Measurements from ENCODE around the gene SLC27A1. TPM values are rescaled to one million over a fixed set of nuclear protein-coding genes. Genes with fewer than 3 reads are reported as not detected.
A peak's percentile ranks its signal among the peaks of the same experiment; 100 is the strongest.

SLC27A1 gene
- 10.0 TPM for polyA plus RNA-seq (2013, experiment 1 of 2)
- 9.8 TPM for polyA plus RNA-seq (2013, experiment 2 of 2)

- no CpG with 5 or more reads among the region's 67 CpGs for WGBS, 2 donors (ENCODE audit: extremely low coverage in 2 of 2, insufficient read length in 2 of 2, insufficient replicate concordance in 1 of 2)
- H3K9me3 ChIP-seq (replicated peaks in 1 of 2; ENCODE audit: control insufficient read depth in 2 of 2, insufficient read depth in 1 of 2, low read depth in 1 of 2, low read length in 2 of 2): no peaks in the 10 kb centered on the region
Measured at GRCh38 chr19:17470068-17470841, at the start of gene SLC27A1. Gene SLC27A1 (plus strand): TSS chr19:17470524. CDS start chr19:17470541, 17 bp downstream.

GRCh38 chr19:17421942-17422341, 48.4 kb upstream of the SLC27A1 start:
- Histone ChIP-seq H2BK15ac (ENCODE audit: low read length) (no peak overlapping the region), H3K14ac (ENCODE audit: low read length) (no peak overlapping the region), H3K4me3 (ENCODE audit: low read length in 2 of 2) (no peak overlapping the region), H2BK12ac (ENCODE audit: low read length) (no peak overlapping the region), H2BK5ac (ENCODE audit: low read length) (no peak overlapping the region), H3K36me3 (replicated peaks in 1 of 2; ENCODE audit: control insufficient read depth in 2 of 2, insufficient read depth in 2 of 2, low read length in 2 of 2) (peaks cover 2 to 4% of the 10 kb centered on the region in 2 donors), H3K4me1 (ENCODE audit: control insufficient read depth in 2 of 2, insufficient read depth in 1 of 2, low read depth in 1 of 2, low read length in 2 of 2) (peaks cover 6 to 16% of the 10 kb centered on the region in 2 donors), H2BK120ac (ENCODE audit: low read depth, low read length) (no peak overlapping the region), H3K4ac (ENCODE audit: low read length) (no peak overlapping the region), H4K91ac (ENCODE audit: low read depth, low read length, poor library complexity) (no peak overlapping the region), H3K4me2 (ENCODE audit: insufficient read depth, low read length, poor library complexity, severe bottlenecking) (no peak overlapping the region), H3K23ac (ENCODE audit: low read depth, low read length, poor library complexity) (no peak overlapping the region), H4K8ac (ENCODE audit: low read depth, low read length) (no peak overlapping the region), H2AFZ (ENCODE audit: low read length) (no peak overlapping the region), H3K9me3 (replicated peaks in 1 of 2; ENCODE audit: control insufficient read depth in 2 of 2, insufficient read depth in 1 of 2, low read depth in 1 of 2, low read length in 2 of 2) (no peaks in the 10 kb centered on the region), H2AK5ac (ENCODE audit: low read depth, low read length) (no peak overlapping the region), H3K9ac (ENCODE audit: low read depth, low read length, poor library complexity) (no peak overlapping the region), H3K79me1 (ENCODE audit: low read depth, low read length) (peaks cover 4% of the 10 kb centered on the region), H3K27me3 (ENCODE audit: control insufficient read depth in 3 of 3, insufficient read depth in 3 of 3, low read depth in 1 of 3, low read length in 3 of 3) (no peaks in the 10 kb centered on the region), H3K18ac (ENCODE audit: low read length) (no peak overlapping the region), H3K27ac (replicated peaks; ENCODE audit: low read length) (no peak overlapping the region)
- no peak for DNase-seq (ENCODE audit: low spot score)
- no CpG with 5 or more reads among the region's 4 CpGs for WGBS, 2 donors (ENCODE audit: extremely low coverage in 2 of 2, insufficient read length in 2 of 2, insufficient replicate concordance in 1 of 2)

More at GRCh38 chr19:17470068-17470841, at the start of gene SLC27A1:
- Histone ChIP-seq H3K27me3 (ENCODE audit: control insufficient read depth in 3 of 3, insufficient read depth in 3 of 3, low read depth in 1 of 3, low read length in 3 of 3) (peaks cover 0 to 9% (median 0%) of the 10 kb centered on the region in 3 experiments), H3K4me2 (ENCODE audit: insufficient read depth, low read length, poor library complexity, severe bottlenecking) (peak within 1 kb of the TSS; percentile 92), H3K18ac (ENCODE audit: low read length) (peak within 1 kb of the TSS; percentile 100), H2BK15ac (ENCODE audit: low read length) (peak within 1 kb of the TSS; percentile 25), H3K4me1 (ENCODE audit: control insufficient read depth in 2 of 2, insufficient read depth in 1 of 2, low read depth in 1 of 2, low read length in 2 of 2) (peaks cover 15 to 16% of the 10 kb centered on the region in 2 donors), H3K79me1 (ENCODE audit: low read depth, low read length) (no peaks in the 10 kb centered on the region), H3K36me3 (replicated peaks in 1 of 2; ENCODE audit: control insufficient read depth in 2 of 2, insufficient read depth in 2 of 2, low read length in 2 of 2) (no peaks in the 10 kb centered on the region), H2BK12ac (ENCODE audit: low read length) (peak within 1 kb of the TSS; percentile 97), H3K23ac (ENCODE audit: low read depth, low read length, poor library complexity) (peak within 1 kb of the TSS; percentile 97), H3K4ac (ENCODE audit: low read length) (no peak within 1 kb of the TSS), H2BK120ac (ENCODE audit: low read depth, low read length) (peak within 1 kb of the TSS; percentile 1), H2BK5ac (ENCODE audit: low read length) (peak within 1 kb of the TSS; percentile 93), H3K14ac (ENCODE audit: low read length) (peak within 1 kb of the TSS; percentile 100), H2AK5ac (ENCODE audit: low read depth, low read length) (peak within 1 kb of the TSS; percentile 39), H2AFZ (ENCODE audit: low read length) (peak within 1 kb of the TSS; percentile 100), H3K27ac (replicated peaks; ENCODE audit: low read length) (peak within 1 kb of the TSS; percentile 95), H3K9ac (ENCODE audit: low read depth, low read length, poor library complexity) (peak within 1 kb of the TSS; percentile 99), H4K8ac (ENCODE audit: low read depth, low read length) (peak within 1 kb of the TSS; percentile 43), H4K91ac (ENCODE audit: low read depth, low read length, poor library complexity) (no peak within 1 kb of the TSS), H3K4me3 (ENCODE audit: low read length in 2 of 2) (peak within 1 kb of the TSS; percentile 97 to 99)
- peak; percentile 99 for DNase-seq (ENCODE audit: low spot score)

GRCh38 chr19:17423429-17424208, 46.7 kb upstream of the SLC27A1 start:
- Histone ChIP-seq H2AK5ac (ENCODE audit: low read depth, low read length) (peak overlapping the region; percentile 40), H2BK15ac (ENCODE audit: low read length) (no peak overlapping the region), H3K18ac (ENCODE audit: low read length) (no peak overlapping the region), H4K91ac (ENCODE audit: low read depth, low read length, poor library complexity) (no peak overlapping the region), H3K4me3 (ENCODE audit: low read length in 2 of 2) (peak overlapping the region in 1 of 2 donors; percentile 16), H3K27ac (replicated peaks; ENCODE audit: low read length) (no peak overlapping the region), H3K14ac (ENCODE audit: low read length) (no peak overlapping the region), H2BK5ac (ENCODE audit: low read length) (no peak overlapping the region), H2BK120ac (ENCODE audit: low read depth, low read length) (no peak overlapping the region), H3K9me3 (replicated peaks in 1 of 2; ENCODE audit: control insufficient read depth in 2 of 2, insufficient read depth in 1 of 2, low read depth in 1 of 2, low read length in 2 of 2) (no peaks in the 10 kb centered on the region), H3K36me3 (replicated peaks in 1 of 2; ENCODE audit: control insufficient read depth in 2 of 2, insufficient read depth in 2 of 2, low read length in 2 of 2) (peaks cover 2 to 4% of the 10 kb centered on the region in 2 donors), H3K4me2 (ENCODE audit: insufficient read depth, low read length, poor library complexity, severe bottlenecking) (no peak overlapping the region), H2BK12ac (ENCODE audit: low read length) (no peak overlapping the region), H3K79me1 (ENCODE audit: low read depth, low read length) (peaks cover 4% of the 10 kb centered on the region), H3K4ac (ENCODE audit: low read length) (no peak overlapping the region), H3K23ac (ENCODE audit: low read depth, low read length, poor library complexity) (no peak overlapping the region), H2AFZ (ENCODE audit: low read length) (no peak overlapping the region), H3K27me3 (ENCODE audit: control insufficient read depth in 3 of 3, insufficient read depth in 3 of 3, low read depth in 1 of 3, low read length in 3 of 3) (no peaks in the 10 kb centered on the region), H3K4me1 (ENCODE audit: control insufficient read depth in 2 of 2, insufficient read depth in 1 of 2, low read depth in 1 of 2, low read length in 2 of 2) (peaks cover 6 to 16% of the 10 kb centered on the region in 2 donors), H4K8ac (ENCODE audit: low read depth, low read length) (no peak overlapping the region), H3K9ac (ENCODE audit: low read depth, low read length, poor library complexity) (no peak overlapping the region)
- no CpG with 5 or more reads among the region's 20 CpGs for WGBS, 2 donors (ENCODE audit: extremely low coverage in 2 of 2, insufficient read length in 2 of 2, insufficient replicate concordance in 1 of 2)
- DNase-seq (ENCODE audit: low spot score): no peak

Data from neuronal stem cell (in vitro differentiated cells).